Measurements from ENCODE around the gene SUMO4. TPM values are rescaled to one million over a fixed set of nuclear protein-coding genes. Genes with fewer than 3 reads are reported as not detected.

Gene SUMO4
- total and polyA plus RNA-seq, 2 donors = 0.25 to 1.2 TPM

- Histone ChIP-seq H3K9me3 (ENCODE audit: control insufficient read depth in 2 of 2, insufficient read depth in 1 of 2, low read length in 1 of 2) (peaks cover 0 to 3% of the 10 kb centered on the region in 2 donors), H3K4me1 (ENCODE audit: control insufficient read depth in 2 of 2, insufficient read depth in 2 of 2, low read length in 2 of 2) (no peaks in the 10 kb centered on the region), H3K27me3 (ENCODE audit: control insufficient read depth in 2 of 2, insufficient read depth in 1 of 2, low read length in 1 of 2) (no peaks in the 10 kb centered on the region), H3K27ac (ENCODE audit: low read depth in 1 of 2, low read length in 1 of 2) (no peak overlapping the region), H3K4me3 (ENCODE audit: low read length in 2 of 2) (no peak overlapping the region), H3K36me3 (ENCODE audit: control insufficient read depth in 2 of 2, insufficient read depth in 2 of 2, low read length in 1 of 2) (no peaks in the 10 kb centered on the region)
- DNase-seq (ENCODE audit: low read depth in 6 of 9, low spot score in 9 of 9) = no peak
- 98% methylated on average over 4 of the region's 4 CpGs for WGBS
Observed at GRCh38 chr6:149422581-149422980, 22.5 kb downstream of the SUMO4 start.

GRCh38 chr6:149423964-149424440 lies 23.9 kb downstream of the SUMO4 start:
- H3K27ac ChIP-seq (ENCODE audit: low read depth in 1 of 2, low read length in 1 of 2) = no peak overlapping the region
- DNase-seq (ENCODE audit: low read depth in 6 of 9, low spot score in 9 of 9) = no peak
- H3K36me3 ChIP-seq (ENCODE audit: control insufficient read depth in 2 of 2, insufficient read depth in 2 of 2, low read length in 1 of 2) = no peaks in the 10 kb centered on the region
- peaks cover 0 to 3% of the 10 kb centered on the region in 2 donors for H3K9me3 ChIP-seq (ENCODE audit: control insufficient read depth in 2 of 2, insufficient read depth in 1 of 2, low read length in 1 of 2)
- WGBS = 97% methylated on average over 7 of the region's 7 CpGs
- H3K4me3 ChIP-seq (ENCODE audit: low read length in 2 of 2) = no peak overlapping the region
- no peaks in the 10 kb centered on the region for H3K4me1 ChIP-seq (ENCODE audit: control insufficient read depth in 2 of 2, insufficient read depth in 2 of 2, low read length in 2 of 2)
- no peaks in the 10 kb centered on the region for H3K27me3 ChIP-seq (ENCODE audit: control insufficient read depth in 2 of 2, insufficient read depth in 1 of 2, low read length in 1 of 2)

GRCh38 chr6:149425224-149425623 lies 25.2 kb downstream of the SUMO4 start:
- Histone ChIP-seq H3K36me3 (ENCODE audit: control insufficient read depth in 2 of 2, insufficient read depth in 2 of 2, low read length in 1 of 2) (no peaks in the 10 kb centered on the region), H3K9me3 (ENCODE audit: control insufficient read depth in 2 of 2, insufficient read depth in 1 of 2, low read length in 1 of 2) (peaks cover 0 to 3% of the 10 kb centered on the region in 2 donors), H3K27me3 (ENCODE audit: control insufficient read depth in 2 of 2, insufficient read depth in 1 of 2, low read length in 1 of 2) (no peaks in the 10 kb centered on the region), H3K4me1 (ENCODE audit: control insufficient read depth in 2 of 2, insufficient read depth in 2 of 2, low read length in 2 of 2) (no peaks in the 10 kb centered on the region), H3K4me3 (ENCODE audit: low read length in 2 of 2) (no peak overlapping the region), H3K27ac (ENCODE audit: low read depth in 1 of 2, low read length in 1 of 2) (no peak overlapping the region)
- no peak for DNase-seq (ENCODE audit: low read depth in 6 of 9, low spot score in 9 of 9)
- WGBS = 98% methylated on average over 8 of the region's 8 CpGs

- H3K27ac ChIP-seq (ENCODE audit: low read depth in 1 of 2, low read length in 1 of 2) = no peak overlapping the region
- no peaks in the 10 kb centered on the region for H3K36me3 ChIP-seq (ENCODE audit: control insufficient read depth in 2 of 2, insufficient read depth in 2 of 2, low read length in 1 of 2)
- WGBS = 97% methylated on average over 5 of the region's 5 CpGs
Observed at GRCh38 chr6:149425754-149426153, 25.7 kb downstream of the SUMO4 start.

GRCh38 chr6:149428606-149429005 lies 28.5 kb downstream of the SUMO4 start:
- no peak overlapping the region for H3K4me3 ChIP-seq (ENCODE audit: low read length in 2 of 2)
- H3K36me3 ChIP-seq (ENCODE audit: control insufficient read depth in 2 of 2, insufficient read depth in 2 of 2, low read length in 1 of 2) = no peaks in the 10 kb centered on the region
- H3K9me3 ChIP-seq (ENCODE audit: control insufficient read depth in 2 of 2, insufficient read depth in 1 of 2, low read length in 1 of 2) = peaks cover 0 to 3% of the 10 kb centered on the region in 2 donors
- no peak overlapping the region for H3K27ac ChIP-seq (ENCODE audit: low read depth in 1 of 2, low read length in 1 of 2)
- H3K27me3 ChIP-seq (ENCODE audit: control insufficient read depth in 2 of 2, insufficient read depth in 1 of 2, low read length in 1 of 2) = no peaks in the 10 kb centered on the region
- DNase-seq (ENCODE audit: low read depth in 6 of 9, low spot score in 9 of 9) = no peak
- 99% methylated on average over 4 of the region's 4 CpGs for WGBS
- peaks cover 0 to 10% of the 10 kb centered on the region in 2 donors for H3K4me1 ChIP-seq (ENCODE audit: control insufficient read depth in 2 of 2, insufficient read depth in 2 of 2, low read length in 2 of 2)

More at GRCh38 chr6:149425754-149426153, 25.7 kb downstream of the SUMO4 start:
- Histone ChIP-seq H3K9me3 (ENCODE audit: control insufficient read depth in 2 of 2, insufficient read depth in 1 of 2, low read length in 1 of 2) (peaks cover 0 to 3% of the 10 kb centered on the region in 2 donors), H3K4me1 (ENCODE audit: control insufficient read depth in 2 of 2, insufficient read depth in 2 of 2, low read length in 2 of 2) (no peaks in the 10 kb centered on the region), H3K4me3 (ENCODE audit: low read length in 2 of 2) (no peak overlapping the region), H3K27me3 (ENCODE audit: control insufficient read depth in 2 of 2, insufficient read depth in 1 of 2, low read length in 1 of 2) (no peaks in the 10 kb centered on the region)
- DNase-seq (ENCODE audit: low read depth in 6 of 9, low spot score in 9 of 9) = no peak

GRCh38 chr6:149429427-149430360 lies 29.6 kb downstream of the SUMO4 start:
- no peak for DNase-seq (ENCODE audit: low read depth in 6 of 9, low spot score in 9 of 9)
- Histone ChIP-seq H3K9me3 (ENCODE audit: control insufficient read depth in 2 of 2, insufficient read depth in 1 of 2, low read length in 1 of 2) (peaks cover 0 to 3% of the 10 kb centered on the region in 2 donors), H3K4me1 (ENCODE audit: control insufficient read depth in 2 of 2, insufficient read depth in 2 of 2, low read length in 2 of 2) (peaks cover 0 to 10% of the 10 kb centered on the region in 2 donors), H3K27ac (ENCODE audit: low read depth in 1 of 2, low read length in 1 of 2) (no peak overlapping the region), H3K4me3 (ENCODE audit: low read length in 2 of 2) (no peak overlapping the region), H3K27me3 (ENCODE audit: control insufficient read depth in 2 of 2, insufficient read depth in 1 of 2, low read length in 1 of 2) (no peaks in the 10 kb centered on the region), H3K36me3 (ENCODE audit: control insufficient read depth in 2 of 2, insufficient read depth in 2 of 2, low read length in 1 of 2) (no peaks in the 10 kb centered on the region)
- WGBS = 97% methylated on average over 26 of the region's 26 CpGs

GRCh38 chr6:149431905-149432775 lies 32.1 kb downstream of the SUMO4 start:
- 43% methylated on average over 19 of the region's 19 CpGs for WGBS
- Histone ChIP-seq H3K4me1 (ENCODE audit: control insufficient read depth in 2 of 2, insufficient read depth in 2 of 2, low read length in 2 of 2) (peaks cover 0 to 10% of the 10 kb centered on the region in 2 donors), H3K4me3 (ENCODE audit: low read length in 2 of 2) (no peak overlapping the region), H3K36me3 (ENCODE audit: control insufficient read depth in 2 of 2, insufficient read depth in 2 of 2, low read length in 1 of 2) (no peaks in the 10 kb centered on the region), H3K27me3 (ENCODE audit: control insufficient read depth in 2 of 2, insufficient read depth in 1 of 2, low read length in 1 of 2) (no peaks in the 10 kb centered on the region), H3K27ac (ENCODE audit: low read depth in 1 of 2, low read length in 1 of 2) (no peak overlapping the region), H3K9me3 (ENCODE audit: control insufficient read depth in 2 of 2, insufficient read depth in 1 of 2, low read length in 1 of 2) (no peaks in the 10 kb centered on the region)
- DNase-seq (ENCODE audit: low read depth in 6 of 9, low spot score in 9 of 9) = peak; percentile 65 to 93 (median 77)

GRCh38 chr6:149433405-149433804 lies 33.3 kb downstream of the SUMO4 start:
- Histone ChIP-seq H3K36me3 (ENCODE audit: control insufficient read depth in 2 of 2, insufficient read depth in 2 of 2, low read length in 1 of 2) (no peaks in the 10 kb centered on the region), H3K4me1 (ENCODE audit: control insufficient read depth in 2 of 2, insufficient read depth in 2 of 2, low read length in 2 of 2) (peaks cover 0 to 10% of the 10 kb centered on the region in 2 donors), H3K9me3 (ENCODE audit: control insufficient read depth in 2 of 2, insufficient read depth in 1 of 2, low read length in 1 of 2) (no peaks in the 10 kb centered on the region), H3K27ac (ENCODE audit: low read depth in 1 of 2, low read length in 1 of 2) (no peak overlapping the region), H3K4me3 (ENCODE audit: low read length in 2 of 2) (no peak overlapping the region), H3K27me3 (ENCODE audit: control insufficient read depth in 2 of 2, insufficient read depth in 1 of 2, low read length in 1 of 2) (no peaks in the 10 kb centered on the region)
- WGBS = 98% methylated on average over 2 of the region's 2 CpGs
- no peak for DNase-seq (ENCODE audit: low read depth in 6 of 9, low spot score in 9 of 9)
